Stimulated activated CD4-positive, alpha-beta T cell treated with anti-CD3 and anti-CD28 coated beads, Interleukin-12 subunit alpha, Interleukin-12 subunit beta, amount 100 ng/mL, for 48 hours (primary cell): Measurements from ENCODE around the gene BRD4.

Experiments used
- DNase-seq, 3 donors: peaks; one replicate each; pipeline ENCODE4 v3.0.0-alpha.2; 2020; ENCODE audit warnings: low read depth in 2 of 3, low spot score in 1 of 3

Gene BRD4

DNA sequence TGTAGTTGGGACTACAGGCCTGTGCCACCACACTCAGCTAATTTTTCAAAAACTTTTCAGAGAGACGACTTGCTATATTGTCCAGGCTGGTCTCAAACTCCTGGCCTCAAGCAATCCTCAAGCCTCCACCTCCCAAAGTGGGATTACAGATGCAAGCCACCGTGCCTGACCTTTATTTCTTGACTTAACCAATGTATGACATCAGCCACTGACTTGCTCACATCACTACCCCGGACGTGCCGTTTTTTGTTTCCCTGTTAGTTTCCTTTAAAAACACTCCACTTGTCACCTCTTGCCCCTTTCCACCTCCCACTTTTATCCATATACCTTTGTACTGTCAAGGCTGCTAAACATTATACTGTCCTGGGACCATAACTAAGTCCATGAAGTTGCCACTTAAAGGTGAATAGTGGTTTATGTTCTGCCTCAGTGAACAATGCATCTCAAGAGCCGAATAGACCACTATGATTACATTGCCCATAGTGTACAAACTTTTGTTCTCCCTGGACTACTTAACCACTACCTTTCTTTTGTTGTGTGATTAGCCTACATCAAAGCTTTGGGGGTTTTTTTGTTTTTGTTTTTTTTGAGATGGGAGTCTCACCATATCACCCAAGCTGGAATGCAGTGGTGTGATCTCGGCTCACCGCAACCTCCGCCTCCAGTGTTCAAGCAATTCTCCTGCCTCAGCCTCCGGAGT is 97.8 kb downstream of the BRD4 start:
- DNase-seq, result no peak

DNA sequence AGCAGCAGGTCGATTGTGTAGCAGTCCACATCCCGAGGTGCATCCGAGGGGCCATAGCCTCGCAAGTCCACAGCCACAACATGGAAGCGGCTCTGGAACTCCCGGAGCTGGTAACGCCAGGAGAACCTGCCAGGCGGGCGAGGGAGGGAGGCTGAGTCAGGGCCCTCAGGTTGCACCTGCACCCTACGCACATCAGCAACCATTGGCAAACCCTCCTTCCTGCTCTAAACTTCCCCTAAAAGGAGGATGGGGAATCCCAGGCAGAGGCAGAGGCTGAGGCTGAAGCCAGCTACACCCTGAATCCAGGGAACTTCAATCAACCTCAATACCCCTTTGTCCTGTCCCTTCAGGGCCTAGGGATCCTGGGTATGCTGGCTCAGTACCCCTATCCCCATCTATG is 101.1 kb downstream of the BRD4 start:
- no peak for DNase-seq

DNA sequence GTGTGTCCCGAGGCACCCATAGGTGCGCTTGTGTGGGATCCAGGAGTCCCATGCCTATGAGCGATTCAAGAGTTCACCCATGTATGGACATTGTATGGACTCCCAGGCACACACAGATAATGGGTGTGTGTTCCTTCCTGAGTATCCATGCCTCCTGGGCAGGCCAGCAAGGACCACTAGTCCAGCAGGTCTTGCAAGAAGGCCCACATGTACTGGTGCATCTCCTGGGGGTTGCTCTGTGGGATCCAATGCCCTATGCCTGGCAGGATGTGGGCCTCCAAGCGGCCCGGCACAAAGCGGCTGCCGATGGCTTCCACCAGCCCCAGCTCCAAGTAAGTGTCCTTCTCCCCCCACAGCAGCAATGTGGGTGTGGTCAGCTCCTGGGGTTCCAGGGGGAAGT is 105.1 kb downstream of the BRD4 start:
- no peak for DNase-seq

DNA sequence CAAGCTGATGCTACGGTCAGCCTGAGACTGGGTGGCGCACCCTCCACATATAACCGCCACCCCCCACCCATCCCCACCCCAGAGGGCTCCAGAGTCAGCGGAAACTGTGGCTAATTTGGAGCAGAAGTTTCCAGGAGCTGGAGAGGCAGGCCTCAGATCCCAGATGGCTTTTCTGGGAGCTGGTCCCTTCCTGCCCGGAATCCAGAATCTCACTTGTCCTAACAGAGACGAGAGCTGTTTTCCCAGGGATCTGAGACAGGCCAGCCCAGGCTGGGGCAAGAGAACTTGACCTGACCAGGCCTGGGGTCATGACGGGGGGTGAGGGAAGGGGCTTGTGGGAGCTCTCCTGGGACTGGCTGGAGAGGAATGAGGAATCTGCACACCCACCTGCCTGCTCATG is 106.6 kb downstream of the BRD4 start:
- no peak for DNase-seq

DNA sequence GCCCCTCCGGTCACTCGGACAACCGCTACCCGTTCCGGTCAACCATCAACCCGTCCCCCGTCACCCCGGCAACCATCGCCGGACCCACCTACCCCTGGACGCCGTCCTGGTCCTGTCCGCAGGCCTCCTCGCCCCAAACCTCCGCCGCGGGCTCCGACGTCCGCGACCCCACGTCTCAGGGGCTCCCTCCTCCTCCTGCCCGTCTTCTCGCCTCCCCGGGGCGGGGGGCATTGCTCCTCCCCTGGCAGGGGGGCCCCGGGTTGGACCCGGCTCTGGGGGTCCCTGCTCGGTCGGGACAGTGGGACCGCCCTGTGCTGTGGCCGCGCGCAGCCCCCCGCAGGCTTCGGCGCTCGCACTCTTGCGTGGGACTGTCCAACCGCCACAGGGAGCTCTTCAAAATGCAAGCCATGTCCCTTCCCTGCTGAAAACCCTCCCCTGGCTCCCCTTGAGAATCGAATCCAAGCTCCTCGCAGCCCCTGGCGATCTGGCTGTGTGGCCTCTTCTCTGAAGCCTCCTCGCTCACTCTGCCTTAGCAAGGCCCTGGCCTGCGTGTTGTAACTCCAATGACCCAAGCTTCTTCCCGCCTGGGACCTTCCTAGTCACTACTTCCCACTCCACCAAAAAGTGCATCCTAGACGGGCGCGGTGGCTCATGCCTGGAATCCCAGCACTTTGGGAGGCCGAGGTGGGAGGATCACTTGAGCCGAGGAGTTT is 108.5 kb downstream of the BRD4 start:
- DNase-seq, result no peak

DNA sequence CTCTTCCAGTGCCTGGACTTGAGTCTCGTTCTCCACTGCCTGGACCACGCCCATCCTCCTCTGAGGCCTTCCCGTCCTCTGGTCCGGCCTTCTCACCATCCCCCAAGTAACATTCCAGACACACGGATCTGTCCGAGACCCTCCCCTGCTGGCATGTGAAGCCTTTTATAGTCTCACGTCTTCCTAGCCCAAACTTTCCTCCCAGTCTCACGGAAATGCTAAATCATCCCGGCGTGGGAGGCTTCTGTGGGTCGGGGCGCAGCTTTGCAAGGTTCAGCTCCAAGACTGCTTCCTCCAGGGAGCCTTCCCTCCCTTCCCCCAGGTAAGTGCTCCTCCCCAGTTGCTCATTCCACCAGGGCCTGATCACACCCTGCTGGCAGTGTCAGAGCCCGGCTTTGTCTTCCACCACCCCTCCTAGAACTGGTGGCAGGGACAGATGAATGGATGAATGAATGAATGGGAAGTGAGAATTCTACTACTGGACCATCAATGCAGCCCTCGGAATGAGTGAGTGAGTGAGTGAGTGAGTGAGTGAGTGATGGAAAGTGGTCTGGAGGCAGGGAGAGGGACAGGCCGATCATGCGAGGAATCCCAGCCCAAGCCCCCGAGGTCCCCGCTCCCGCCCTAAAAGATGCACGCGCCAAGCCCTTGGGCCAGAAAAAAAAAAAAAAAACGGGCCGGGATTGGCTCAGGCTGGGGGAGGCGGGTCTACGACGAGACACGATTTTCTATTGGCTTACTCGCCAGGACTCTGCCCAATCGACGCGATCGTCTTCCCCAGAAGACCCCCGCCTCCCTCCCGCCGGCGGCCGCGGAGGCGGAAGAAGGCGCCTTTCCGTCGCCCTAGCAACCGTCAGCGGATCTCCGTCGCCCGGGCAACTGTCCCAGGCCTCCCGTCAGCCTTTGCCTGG is 109.3 kb downstream of the BRD4 start:
- peak; percentile 59 to 77 (median 62) for DNase-seq

DNA sequence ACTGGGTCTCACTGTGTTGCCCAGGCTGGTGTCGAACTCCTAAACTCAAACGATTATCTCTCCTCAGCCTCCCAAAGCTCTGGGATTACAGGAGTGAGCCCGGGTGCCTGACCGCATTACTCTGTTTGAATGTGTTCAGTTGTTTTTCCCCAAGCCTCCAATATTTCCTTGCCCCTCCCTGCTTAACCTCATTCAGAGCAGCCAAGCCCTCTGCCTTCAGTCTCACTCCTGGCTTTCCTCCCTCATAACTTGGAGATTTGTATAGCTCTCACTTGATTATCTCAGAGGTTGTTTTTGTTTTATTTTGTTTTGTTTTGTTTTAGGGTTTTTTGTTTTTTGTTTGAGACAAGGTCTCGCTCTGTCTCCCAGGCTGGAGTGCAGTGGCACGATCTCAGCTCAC is 111.5 kb downstream of the BRD4 start:
- DNase-seq, result no peak

DNA sequence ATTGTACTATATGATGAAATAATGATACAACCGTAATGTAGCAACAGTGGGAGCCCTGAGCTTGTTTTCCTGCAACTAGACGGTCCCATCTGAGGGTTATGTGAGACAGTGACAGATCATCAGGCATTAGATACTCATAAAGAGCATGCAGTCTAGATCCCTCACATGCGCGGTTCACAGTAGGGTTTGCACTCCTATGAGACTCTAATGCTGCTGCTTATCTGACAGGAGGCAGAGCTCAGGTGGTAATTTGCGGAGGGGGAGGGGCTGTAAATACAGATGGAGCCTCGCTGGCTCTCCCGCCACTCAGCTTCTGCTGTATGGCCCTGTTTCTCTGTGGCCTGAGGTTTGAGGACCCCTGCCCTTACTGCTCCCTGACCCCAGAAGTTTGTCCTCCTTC is 113.8 kb downstream of the BRD4 start:
- no peak for DNase-seq

DNA sequence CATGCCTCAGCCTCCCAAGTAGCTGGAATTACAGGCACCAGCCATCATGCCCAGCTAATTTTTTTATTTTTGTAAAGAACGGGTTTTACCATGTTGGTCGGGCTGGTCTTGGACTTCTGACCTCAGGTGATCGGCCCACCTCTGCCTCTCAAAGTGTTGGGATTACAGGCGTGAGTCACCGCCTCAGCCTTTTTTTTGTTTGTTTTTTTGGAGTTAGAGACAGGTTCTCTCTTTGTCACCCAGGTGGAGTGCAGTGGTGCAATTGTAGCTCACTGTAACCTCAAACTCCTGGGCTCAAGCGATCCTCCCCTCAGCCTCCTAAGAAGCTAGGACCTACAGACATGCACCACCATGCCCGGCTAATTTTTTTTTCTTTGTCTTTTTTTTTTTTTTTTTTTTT is 116.0 kb downstream of the BRD4 start:
- no peak for DNase-seq

DNA sequence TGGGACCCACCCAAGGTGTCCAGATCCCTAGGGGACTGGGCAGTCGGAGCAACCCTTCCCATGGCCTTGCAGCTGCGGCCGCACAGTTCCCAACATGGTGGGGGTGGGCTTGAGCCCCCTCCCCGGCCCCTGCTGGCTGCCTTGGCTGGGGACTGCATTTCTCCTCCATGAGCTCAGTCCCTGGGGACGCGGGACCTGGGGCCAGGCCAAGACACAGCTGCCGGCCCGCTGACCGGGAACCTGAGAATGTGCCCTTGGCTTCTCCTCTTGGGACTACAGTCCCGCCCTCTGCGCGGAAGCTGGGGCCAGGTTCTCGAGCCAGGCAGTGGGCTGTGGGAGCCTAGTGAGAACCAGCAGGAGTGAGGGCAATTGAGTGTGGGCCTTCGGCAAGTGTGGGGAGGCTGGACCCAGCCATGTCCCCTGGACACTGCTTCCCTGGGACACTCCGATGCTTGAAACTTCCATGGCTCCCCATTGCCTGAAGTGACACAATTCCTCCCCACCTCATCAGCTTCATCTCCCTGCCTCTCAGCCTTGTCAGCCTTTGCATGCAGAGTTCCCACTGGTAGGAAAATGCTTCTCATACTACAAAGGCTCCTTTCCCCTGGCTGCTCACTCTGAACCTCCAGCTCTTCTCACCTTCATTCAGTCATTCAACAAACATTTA is 118.5 kb downstream of the BRD4 start:
- no peak for DNase-seq

DNA sequence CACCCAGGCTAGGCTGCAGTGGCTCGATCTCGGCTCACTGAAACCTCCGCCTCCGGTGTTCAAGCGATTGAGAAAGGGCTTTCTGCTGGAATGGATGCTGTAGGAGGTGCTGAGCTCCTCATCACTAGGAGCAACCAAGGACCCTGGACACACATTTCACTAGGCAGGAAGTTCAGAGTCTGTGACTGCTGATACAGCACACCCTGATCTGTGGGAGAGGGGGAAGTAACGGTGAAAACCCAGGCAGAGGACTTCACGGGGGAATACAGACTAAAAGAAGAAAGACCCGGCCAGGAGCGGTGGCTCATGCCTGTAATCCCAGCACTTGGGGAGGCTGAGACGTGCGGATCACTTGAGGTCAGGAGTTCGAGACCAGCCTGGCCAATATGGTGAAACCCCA is 119.6 kb downstream of the BRD4 start:
- no peak for DNase-seq

DNA sequence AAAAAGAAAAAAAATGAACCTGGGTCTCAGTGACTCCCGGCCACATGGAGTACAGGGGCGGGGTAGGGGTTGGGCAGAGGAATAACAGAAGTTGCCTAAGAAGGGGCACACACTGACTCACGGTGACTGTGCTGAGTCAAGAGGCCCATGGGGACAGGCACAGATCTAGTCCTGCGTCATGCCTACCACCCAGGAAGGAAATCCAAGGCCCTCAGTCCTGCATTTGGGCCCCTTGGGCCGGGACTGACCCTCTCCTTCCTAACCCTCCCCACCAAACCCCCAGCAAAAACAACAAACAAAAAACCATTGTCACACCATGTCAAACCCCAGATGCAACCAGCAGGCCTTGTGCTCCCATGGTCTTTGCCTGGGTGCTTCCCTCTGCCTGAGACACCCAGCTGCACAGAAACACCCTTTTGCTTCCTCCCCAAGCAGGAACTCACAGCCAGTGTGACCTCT is 122.0 kb downstream of the BRD4 start:
- no peak for DNase-seq

DNA sequence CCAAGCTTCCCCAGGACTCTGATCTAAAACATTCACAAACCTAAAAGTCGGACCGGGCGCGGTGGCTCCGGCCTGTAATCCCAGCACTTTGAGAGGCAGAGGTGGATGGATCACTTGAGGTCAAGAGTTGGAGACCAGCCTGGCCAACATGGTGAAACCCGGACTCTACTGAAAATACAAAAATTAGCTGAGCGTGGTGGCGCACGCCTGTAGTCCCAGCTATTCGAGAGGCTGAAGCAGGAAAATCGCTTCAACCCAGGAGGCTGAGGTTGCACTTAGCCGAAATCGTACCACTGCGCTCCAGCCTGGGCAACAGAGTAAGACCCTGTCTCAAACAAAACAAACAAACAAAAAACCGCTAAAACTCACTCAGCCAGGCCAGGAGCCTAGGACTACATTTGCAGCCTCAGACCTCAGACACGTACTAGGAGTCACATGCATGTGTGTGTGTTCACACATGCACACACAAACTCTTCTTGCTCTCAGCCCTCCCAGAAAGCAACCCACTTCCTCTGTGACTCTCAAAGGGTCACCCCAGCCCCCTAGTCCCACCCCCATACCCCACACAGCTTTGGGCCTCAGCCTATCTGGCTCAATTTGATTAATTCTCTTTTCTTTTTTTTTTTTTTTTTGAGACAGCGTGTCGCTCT is 130.8 kb downstream of the BRD4 start:
- no peak for DNase-seq

DNA sequence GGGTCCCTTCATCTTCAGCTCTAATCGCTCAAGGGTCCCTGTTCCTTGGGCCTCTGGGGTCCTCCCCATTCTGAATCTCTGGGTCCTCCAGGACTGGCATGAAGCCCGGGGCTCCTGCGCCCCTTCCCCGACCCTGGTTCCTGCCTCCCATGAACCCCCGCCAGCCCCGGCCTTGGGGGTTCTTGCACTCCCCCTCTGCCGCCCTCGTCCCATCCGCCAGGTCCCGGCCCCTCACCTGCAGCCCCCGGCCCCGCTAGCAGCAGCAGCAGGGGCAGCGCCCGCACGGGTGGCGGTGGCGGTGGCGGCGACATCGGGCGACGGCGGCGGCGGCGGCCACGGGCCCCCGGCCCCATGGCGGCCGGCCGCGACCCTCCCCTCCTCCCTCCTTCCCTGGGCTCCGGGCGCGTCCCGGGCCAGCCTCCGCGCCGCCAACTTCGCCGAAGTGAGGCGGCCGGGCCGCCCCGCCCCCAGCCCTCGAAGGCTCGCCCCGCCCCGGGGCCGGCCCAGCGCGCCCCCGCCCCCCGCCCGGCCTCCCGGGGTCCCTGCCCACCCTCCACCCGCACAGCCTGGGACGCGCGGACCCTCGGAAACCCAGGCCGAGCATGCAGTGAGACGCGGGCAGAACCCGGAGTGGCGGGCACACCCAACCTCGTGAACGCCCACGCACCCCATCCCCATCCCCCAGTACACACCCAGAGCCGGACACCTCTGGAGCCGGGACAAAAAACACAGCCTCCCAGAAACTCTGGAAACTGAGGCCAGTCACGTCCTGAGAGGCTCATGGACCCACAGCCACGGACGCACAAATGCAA is 131.6 kb downstream of the BRD4 start, which contains the start of gene NOTCH3:
Gene NOTCH3, minus strand, starts transcription at position 443 of the 812 bp plus-strand sequence. Its CDS starts 90 bp downstream, at position 353.
- no peak for DNase-seq

DNA sequence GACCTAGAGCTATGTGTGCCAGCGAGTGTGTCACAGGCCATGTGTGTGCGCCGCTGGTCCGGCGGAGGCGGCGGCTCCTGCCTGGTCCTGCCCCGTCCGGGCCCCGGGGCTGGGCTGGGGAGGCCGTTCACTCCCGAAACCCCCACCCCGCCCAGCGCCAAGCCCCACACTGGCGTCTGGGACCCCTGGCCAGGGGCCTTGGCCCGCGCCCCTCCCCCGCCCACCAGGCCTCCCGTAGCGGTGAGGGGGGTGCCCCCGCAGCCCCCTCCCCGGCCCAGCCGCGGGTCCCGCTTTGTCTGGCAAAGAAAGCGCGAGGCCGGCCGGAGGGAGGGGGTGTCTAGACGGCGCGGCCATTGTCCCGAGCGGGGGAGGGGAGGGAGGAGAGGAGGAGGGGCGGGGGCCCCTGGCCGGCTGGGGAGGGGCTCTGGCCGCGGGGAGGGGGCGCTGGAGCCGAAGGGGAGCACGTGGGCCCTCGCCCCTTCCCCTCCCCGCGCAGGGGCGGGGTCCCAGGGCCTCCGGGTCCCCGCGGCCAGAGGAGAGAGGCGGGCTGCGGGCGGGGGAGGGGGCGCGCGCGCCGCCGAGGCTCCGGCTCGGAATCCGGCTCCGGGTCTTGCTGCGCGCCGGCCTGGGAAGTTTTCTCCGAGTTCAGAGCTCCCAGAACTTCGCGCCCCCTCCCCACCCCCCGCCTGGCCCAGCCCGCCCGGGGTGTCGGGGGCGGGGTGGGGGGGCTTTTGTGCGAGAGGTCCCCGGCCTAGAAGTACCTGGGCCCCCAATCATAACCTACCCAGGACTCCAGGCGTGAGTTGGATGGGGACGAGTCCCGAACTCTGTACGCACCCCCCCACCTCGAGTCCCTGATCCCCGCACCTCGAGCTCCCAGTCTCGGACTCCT is 132.4 kb downstream of the BRD4 start:
- no peak for DNase-seq

DNA sequence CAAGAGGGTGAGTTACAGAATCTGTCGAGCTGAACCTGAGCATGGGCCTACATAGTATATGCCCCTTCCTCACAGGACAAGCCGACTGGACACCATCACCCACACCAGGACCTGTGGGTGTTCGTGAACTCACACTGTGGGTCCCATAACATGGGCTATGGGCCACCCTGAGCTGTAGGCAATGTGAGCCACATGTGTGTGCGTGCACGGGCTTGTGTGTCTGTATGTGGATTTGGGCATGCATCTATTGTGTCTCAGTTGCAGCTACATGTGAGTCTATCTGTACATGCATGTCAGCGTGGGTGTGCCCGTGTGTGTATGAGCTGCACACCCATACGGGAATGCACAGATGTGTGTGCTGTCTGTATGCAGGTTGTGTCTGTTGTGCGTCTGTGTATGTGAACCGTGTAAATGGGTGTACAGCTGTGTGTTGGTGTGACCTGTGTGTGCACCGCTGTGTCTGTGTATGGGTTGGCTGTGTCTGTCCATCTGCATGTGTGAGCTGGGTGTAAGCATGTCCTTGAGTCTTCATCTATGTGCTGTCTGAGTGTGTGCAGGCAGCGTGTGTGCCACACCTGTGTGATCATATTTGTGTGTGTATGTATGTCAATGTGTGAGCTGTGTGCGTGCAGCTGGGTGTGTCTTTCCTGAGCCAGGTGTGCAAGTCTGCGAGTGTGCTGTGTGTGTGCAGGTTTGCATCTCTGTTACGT is 133.2 kb downstream of the BRD4 start:
- no peak for DNase-seq

DNA sequence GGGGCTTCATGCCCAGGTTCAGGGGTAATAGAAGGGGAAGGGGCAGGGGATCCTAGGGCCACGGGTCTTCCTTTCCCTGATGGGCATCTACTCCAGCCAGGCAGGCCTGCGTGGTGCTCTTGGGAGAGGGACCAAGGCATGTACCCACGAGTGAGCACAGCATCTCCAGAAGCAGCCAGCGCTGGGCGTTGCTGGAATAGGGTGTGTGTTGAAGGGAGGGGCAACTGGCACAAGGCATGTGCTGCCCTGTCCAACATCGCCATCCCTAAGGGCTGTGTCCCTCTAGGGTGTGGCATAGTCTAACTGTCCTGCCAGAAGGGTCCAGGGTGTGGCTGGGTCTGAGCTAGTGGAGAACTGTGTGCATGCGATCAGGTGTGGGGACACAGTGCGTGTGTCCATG is 134.4 kb downstream of the BRD4 start:
- DNase-seq, result no peak

DNA sequence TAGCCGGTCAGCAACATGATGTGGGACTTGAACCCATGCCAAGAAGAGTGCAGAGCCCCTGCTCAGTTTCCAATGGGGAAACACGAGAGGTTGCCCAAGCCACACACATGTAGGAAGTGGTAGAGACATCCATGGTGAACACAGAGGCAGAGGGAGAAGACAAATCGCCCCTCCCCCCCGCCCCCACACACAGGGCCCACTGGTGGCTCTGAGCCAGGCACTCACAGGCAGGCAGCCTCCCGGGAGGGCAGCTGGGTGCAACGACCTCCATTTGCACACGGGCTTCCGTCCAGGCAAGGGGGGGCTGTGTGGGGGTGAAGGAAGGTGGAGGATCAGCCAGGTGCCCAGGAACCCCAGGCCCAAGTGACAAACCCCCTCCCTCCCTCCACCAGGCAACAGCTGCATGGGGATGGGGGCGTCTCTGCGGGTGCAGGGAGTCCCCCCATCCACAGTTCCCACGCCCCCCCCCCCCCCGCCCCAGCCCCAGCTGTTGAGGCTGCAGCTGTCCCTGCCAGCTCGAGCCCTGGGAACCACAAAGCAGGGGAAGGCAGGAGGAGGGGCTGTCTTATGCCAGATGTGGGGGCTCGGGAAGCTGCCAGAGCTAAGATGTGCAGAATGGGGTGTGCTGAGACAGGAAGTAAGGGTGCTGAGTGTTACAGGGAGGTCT is 134.9 kb downstream of the BRD4 start:
- DNase-seq, result no peak
